HCT116 (cell line): Measurements from ENCODE around the gene RNF31. TPM values are rescaled to one million over a fixed set of nuclear protein-coding genes. Genes with fewer than 3 reads are reported as not detected.

ENCODE experiments used
- ATAC-seq: fragments of 200-7000 bp; cut with Tn5 transposase; 2 replicates; pipeline ENCODE4 v1.9.1; 2020; ENCODE audit warnings: mild to moderate bottlenecking, moderate library complexity
- BruUV-seq: library from RNA; stranded (reverse); fragments of 400-500 nt; replicated peaks from 2 replicates; lab custom pipeline; 2021; lab: Mats Ljungman, UMichigan
- CTCF ChIA-PET: fragments of 300-600 bp; sonication (Branson Sonifier 250); formaldehyde crosslinking; loops from one replicate; lab custom pipeline; 2021; ENCODE audit warnings: antibody characterized with exemption; lab: Charles Lee
- POLR2A ChIA-PET: fragments of 300-600, 350-600 bp; sonication (Branson Sonifier 250); formaldehyde crosslinking; loops from one replicate; lab custom pipeline; 2021; ENCODE audit warnings: antibody characterized with exemption; lab: Charles Lee
- RAD21 ChIA-PET, 2 experiments: fragments of 300-600 bp; sonication (Branson Sonifier 250); formaldehyde crosslinking; loops; one replicate each; lab custom pipeline; 2023; ENCODE audit warnings: low total read pairs in 2 of 2; ENCODE audit not compliant: uncharacterized antibody in 2 of 2, unreplicated experiment in 2 of 2, low non-redundant PET in 1 of 2; lab: Charles Lee
- DNase-seq: peaks from one replicate; pipeline ENCODE4 v3.0.0-alpha.2; 2010; ENCODE audit warnings: low read depth, low spot score
- H2AFZ ChIP-seq: fragments of 200-600 bp; shearing (Covaris generic), sonication (generic); 2 replicates; pipeline ENCODE4 v1.6.1; 2017; ENCODE audit warnings: low read depth, mixed run types, mixed read lengths, antibody characterized with exemption, low read length; ENCODE audit not compliant: poor library complexity, severe bottlenecking
- H3K27ac ChIP-seq: 2 replicates; pipeline ENCODE4 v1.5.1; 2012; ENCODE audit warnings: low read depth, low read length
- H3K27me3 ChIP-seq: fragments of 200-600 bp; sonication (generic); 2 replicates; pipeline ENCODE4 v1.6.1; 2016; ENCODE audit warnings: mixed run types, low read length, mixed read lengths; ENCODE audit not compliant: insufficient read depth
- H3K36me3 ChIP-seq, 2 experiments: fragments of 200-500 bp in 1 of 2; fragments of 200-600 bp in 1 of 2; sonication (Bioruptor generic) in 1 of 2; sonication (generic) in 1 of 2; 2 replicates each; pipeline versions ENCODE4 v1.5.1 to v1.6.1; 2014 to 2016; ENCODE audit warnings: low read length in 2 of 2, inconsistent platforms in 1 of 2, mixed read lengths in 1 of 2, mixed run types in 1 of 2; ENCODE audit not compliant: insufficient read depth in 2 of 2, control insufficient read depth in 1 of 2
- H3K4me1 ChIP-seq, 2 experiments: fragments of 200-600 bp in 1 of 2; sonication (generic) in 1 of 2; 2 replicates each; pipeline versions ENCODE4 v1.5.1 to v1.6.1; 2012 to 2017; ENCODE audit warnings: low read length in 2 of 2, inconsistent platforms in 1 of 2, mild to moderate bottlenecking in 1 of 2, mixed read lengths in 1 of 2, mixed run types in 1 of 2, moderate library complexity in 1 of 2; ENCODE audit not compliant: insufficient read depth in 2 of 2, control insufficient read depth in 1 of 2
- H3K4me2 ChIP-seq: fragments of 200-600 bp; sonication (generic); 2 replicates; pipeline ENCODE4 v1.6.1; 2017; ENCODE audit warnings: mixed run types, low read length, mixed read lengths
- H3K4me3 ChIP-seq, 2 experiments: fragments of 200-600 bp in 1 of 2; sonication (generic) in 1 of 2; replicated peaks in 1 of 2; 2 replicates each; pipeline ENCODE4 v1.5.1; 2011 to 2016; ENCODE audit warnings: low read length in 2 of 2, control low read depth in 1 of 2, low read depth in 1 of 2, mild to moderate bottlenecking in 1 of 2, mixed read lengths in 1 of 2, mixed run types in 1 of 2
- H3K79me2 ChIP-seq: fragments of 200-600 bp; sonication (generic); 2 replicates; pipeline ENCODE4 v1.6.1; 2017; ENCODE audit warnings: mild to moderate bottlenecking, mixed run types, low read length, moderate library complexity, mixed read lengths; ENCODE audit not compliant: insufficient read depth
- H3K9ac ChIP-seq: fragments of 200-600 bp; sonication (generic); 2 replicates; pipeline ENCODE4 v1.6.1; 2016; ENCODE audit warnings: low read length, mixed read lengths
- H3K9me2 ChIP-seq: fragments of 200-600 bp; sonication (generic), shearing (Covaris generic); 2 replicates; pipeline ENCODE4 v1.6.1; 2017; ENCODE audit warnings: mixed run types, mild to moderate bottlenecking, moderate library complexity; ENCODE audit not compliant: insufficient read depth
- H3K9me3 ChIP-seq, 2 experiments: fragments of 200-500 bp in 1 of 2; fragments of 200-600 bp in 1 of 2; sonication (Bioruptor generic) in 1 of 2; sonication (generic) in 1 of 2; 2 replicates each; pipeline ENCODE4 v1.6.1; 2014 to 2017; ENCODE audit warnings: low read length in 2 of 2, mixed read lengths in 2 of 2, inconsistent platforms in 1 of 2, low read depth in 1 of 2, mild to moderate bottlenecking in 1 of 2, mixed run types in 1 of 2, moderate library complexity in 1 of 2; ENCODE audit not compliant: control insufficient read depth in 1 of 2, insufficient read depth in 1 of 2
- H4K20me1 ChIP-seq: fragments of 200-600 bp; sonication (generic), shearing (Covaris generic); 2 replicates; pipeline ENCODE4 v1.6.1; 2017; ENCODE audit warnings: mixed run types, mild to moderate bottlenecking, moderate library complexity; ENCODE audit not compliant: insufficient read depth
- CEBPB ChIP-seq: IDR thresholded peaks from 2 replicates; pipeline ENCODE4 v1.6.1; 2012; ENCODE audit warnings: low read depth
- ELF1 ChIP-seq: IDR thresholded peaks from 2 replicates; pipeline ENCODE4 v1.6.1; 2012; ENCODE audit warnings: low read depth, borderline replicate concordance
- EZH2 ChIP-seq: fragments of 200-600 bp; sonication (generic); IDR thresholded peaks from 2 replicates; pipeline ENCODE4 v1.6.1; 2017; ENCODE audit warnings: antibody characterized with exemption, mixed run types
- EZH2phosphoT487 ChIP-seq: fragments of 200-600 bp; IDR thresholded peaks from 2 replicates; pipeline ENCODE4 v1.6.1; 2018; ENCODE audit warnings: antibody characterized with exemption, borderline replicate concordance
- JUND ChIP-seq: IDR thresholded peaks from 2 replicates; pipeline ENCODE4 v1.6.1; 2012
- POLR2A ChIP-seq: IDR thresholded peaks from 2 replicates; pipeline ENCODE4 v1.7.0; 2011; ENCODE audit warnings: borderline replicate concordance; ENCODE audit not compliant: insufficient read depth, insufficient read length; ENCODE audit errors: extremely low read depth
- POLR2AphosphoS5 ChIP-seq: IDR thresholded peaks from 2 replicates; pipeline ENCODE4 v1.6.1; 2011; ENCODE audit warnings: mild to moderate bottlenecking, low read depth, low read length, moderate library complexity
- RAD21 ChIP-seq: IDR thresholded peaks from 2 replicates; pipeline ENCODE4 v1.6.1; 2012; ENCODE audit warnings: low read depth, mild to moderate bottlenecking
- SIN3A ChIP-seq: IDR thresholded peaks from 2 replicates; pipeline ENCODE4 v1.6.1; 2012; ENCODE audit warnings: low read depth
- SP1 ChIP-seq: IDR thresholded peaks from 2 replicates; pipeline ENCODE4 v1.6.1; 2012; ENCODE audit warnings: low read depth
- YY1 ChIP-seq: IDR thresholded peaks from 2 replicates; pipeline ENCODE4 v1.6.1; 2011; ENCODE audit warnings: low read length, low read depth, moderate library complexity, mild to moderate bottlenecking; ENCODE audit not compliant: insufficient replicate concordance; ENCODE audit errors: extremely low read depth
- intact Hi-C: fragments of 100-400 bp; cut with micrococcal nuclease; formaldehyde crosslinking; loops from 2 replicates; pipeline ENCODE4 v1.10.0; 2022
- total RNA-seq: library from RNA; stranded (reverse); gene quantifications from one replicate; pipeline ENCODE4 v1.2.1, GENCODE V29; 2021; ENCODE audit not compliant: unreplicated experiment
- TF ChIP-seq, protein P1 (sequence below): IDR thresholded peaks from 2 replicates; pipeline ENCODE4 v1.6.1; 2012

Gene RNF31
- total RNA-seq, 1 experiment from 2014 or later, result 78.0 TPM

- Histone ChIP-seq H3K4me3 (no peak overlapping the region), H3K36me3 (peaks cover 36 to 53% of the 10 kb centered on the region in 2 experiments; a peak in 3 of 4 replicates), H3K9ac (no peak overlapping the region), H2AFZ (no peak overlapping the region), H4K20me1 (no peaks in the 10 kb centered on the region), H3K27me3 (no peaks in the 10 kb centered on the region), H3K4me1 (no peaks in the 10 kb centered on the region), H3K9me2 (no peaks in the 10 kb centered on the region), H3K79me2 (peaks cover 18% of the 10 kb centered on the region; the same call in 1 of the 2 replicates), H3K27ac (no peak overlapping the region), H3K4me2 (no peak overlapping the region), H3K9me3 (no peaks in the 10 kb centered on the region)
- RAD21 ChIA-PET, result no interaction called here
- intact Hi-C loops, result no loop called here
- DNase-seq (no peak), ATAC-seq (no peak)
- no TSS peak for BruUV-seq
- TF ChIP-seq ELF1 (no peak), EZH2 (no peak), POLR2AphosphoS5 (no peak), RAD21 (no peak), POLR2A (no peak)
- CTCF ChIA-PET, result no interaction called here
- POLR2A ChIA-PET, result no interaction called here
These were observed 34.2 kb downstream of the RNF31 start for GRCh38 chr14:24181371-24182077.

DNA sequence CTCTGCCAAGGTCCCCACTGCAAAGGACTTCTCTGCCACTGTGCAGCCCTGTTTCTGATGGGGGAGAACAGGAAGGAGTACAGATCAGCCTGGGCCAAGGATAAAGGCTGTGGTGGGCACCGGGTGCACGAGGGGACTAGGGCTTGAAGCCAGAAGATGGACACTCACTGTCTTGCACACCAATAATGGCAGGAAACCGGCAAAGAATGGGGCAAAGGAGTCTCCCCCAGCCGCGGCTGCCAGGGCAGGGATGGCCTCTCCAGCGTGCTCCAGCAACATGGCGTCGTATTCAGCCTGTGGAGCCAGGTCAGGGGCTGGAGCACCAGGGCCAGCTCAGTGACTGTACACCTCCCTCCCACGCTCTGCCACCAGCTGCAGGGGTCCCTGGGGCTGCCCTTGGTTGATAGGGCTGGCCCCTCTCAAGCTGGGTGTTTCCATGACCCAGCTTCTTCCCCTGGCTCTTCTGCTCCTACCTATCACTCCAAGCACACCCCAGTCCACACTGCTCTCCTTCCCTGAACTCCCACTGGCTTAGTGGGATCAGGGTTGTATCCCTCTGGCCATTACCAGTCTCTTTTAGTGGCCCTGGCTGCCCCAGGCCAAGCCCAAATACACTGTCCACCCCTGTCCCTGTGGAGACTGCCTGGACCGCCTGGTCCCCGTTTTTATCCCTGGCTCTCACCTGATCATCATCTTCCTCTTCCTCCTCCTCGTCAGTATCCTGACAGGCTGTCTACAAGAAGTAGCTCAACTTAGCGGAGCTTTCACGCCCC lies 35.0 kb downstream of the RNF31 start:
- H3K36me3 ChIP-seq, result peaks cover 43 to 60% of the 10 kb centered on the region in 2 experiments; a peak in 3 of 4 replicates
- POLR2A ChIA-PET, result interaction anchor here (1.3 kb wide), 1 partner anchor 21 kb away, joined by 3 read pairs; the partner anchor contains the start of gene IRF9

More for the DNA sequence above, 35.0 kb downstream of the RNF31 start:
- BruUV-seq, result no TSS peak
- no peaks in the 10 kb centered on the region for H3K9me2 ChIP-seq
- H3K4me3 ChIP-seq, result no peak overlapping the region
- H4K20me1 ChIP-seq, result no peaks in the 10 kb centered on the region
- TF ChIP-seq CEBPB, result no peak
- TF ChIP-seq EZH2phosphoT487, result no peak
- TF ChIP-seq, protein P1, sequence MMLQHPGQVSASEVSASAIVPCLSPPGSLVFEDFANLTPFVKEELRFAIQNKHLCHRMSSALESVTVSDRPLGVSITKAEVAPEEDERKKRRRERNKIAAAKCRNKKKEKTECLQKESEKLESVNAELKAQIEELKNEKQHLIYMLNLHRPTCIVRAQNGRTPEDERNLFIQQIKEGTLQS, result no peak
- no peak for TF ChIP-seq JUND
- no peak for TF ChIP-seq SIN3A
- no peak for TF ChIP-seq SP1
- TF ChIP-seq POLR2AphosphoS5, result no peak
- no peak for TF ChIP-seq YY1
- CTCF ChIA-PET, result no interaction called here
- no peak overlapping the region for H3K4me2 ChIP-seq
- RAD21 ChIA-PET, result no interaction called here
- no peak overlapping the region for H2AFZ ChIP-seq
- intact Hi-C loops, result no loop called here
- no peaks in the 10 kb centered on the region for H3K27me3 ChIP-seq
- H3K79me2 ChIP-seq, result peaks cover 25% of the 10 kb centered on the region; the same call in 1 of the 2 replicates
- peaks cover under 1 to 2% of the 10 kb centered on the region in 2 experiments; a peak in 2 of 4 replicates for H3K4me1 ChIP-seq
- no peak overlapping the region for H3K27ac ChIP-seq
- no peaks in the 10 kb centered on the region for H3K9me3 ChIP-seq
- H3K9ac ChIP-seq, result no peak overlapping the region
- DNase-seq (no peak), ATAC-seq (no peak)
